Liver (tissue), 3 donors: ENCODE data around the gene SPDYE8.
A peak's percentile ranks its signal among the peaks of the same experiment; 100 is the strongest.
"Not testable (repeated sequence)": the region's sequence is repeated elsewhere in the genome, so short reads cannot be mapped to it uniquely, and the experiment has no call there.

Experiments used
- ATF3 ChIP-seq: IDR thresholded peaks from 2 replicates; pipeline ENCODE4 v1.6.1; 2016; ENCODE audit warnings: antibody characterized with exemption
- CTCF ChIP-seq: fragments of 150-350 bp; IDR thresholded peaks from 2 replicates; pipeline ENCODE4 v1.5.1; 2017; ENCODE audit warnings: improper control_type of control experiment, low read depth, low read length; ENCODE audit not compliant: missing input control
- HNF4G ChIP-seq: IDR thresholded peaks from 2 replicates; pipeline ENCODE4 v1.6.1; 2016; ENCODE audit warnings: antibody characterized with exemption
- JUND ChIP-seq, 2 donors: IDR thresholded peaks; 2 replicates each; pipeline ENCODE4 v1.6.1; 2016; ENCODE audit warnings: antibody characterized with exemption in 2 of 2
- RAD21 ChIP-seq, 2 donors: IDR thresholded peaks; 2 replicates each; pipeline ENCODE4 v1.6.1; 2016; ENCODE audit warnings: antibody characterized with exemption in 2 of 2, mild to moderate bottlenecking in 2 of 2
- REST ChIP-seq: IDR thresholded peaks from 2 replicates; pipeline ENCODE4 v1.6.1; 2016; ENCODE audit warnings: antibody characterized with exemption, mild to moderate bottlenecking
- SP1 ChIP-seq: IDR thresholded peaks from 2 replicates; pipeline ENCODE4 v1.6.1; 2018; ENCODE audit warnings: antibody characterized with exemption, mild to moderate bottlenecking
- TAF1 ChIP-seq: conservative IDR thresholded peaks from 2 replicates; pipeline ENCODE4 v1.6.1; 2016; ENCODE audit warnings: antibody characterized with exemption, mild to moderate bottlenecking
- YY1 ChIP-seq: IDR thresholded peaks from 2 replicates; pipeline ENCODE4 v1.6.1; 2016; ENCODE audit warnings: antibody characterized with exemption, mild to moderate bottlenecking
- donor health status: healthy.
- donor health status: healthy.

- TF ChIP-seq HNF4G; RAD21 (IDR thresholded peaks at IDR 0.05); CTCF; JUND (IDR thresholded peaks at IDR 0.05); ATF3: not testable (repeated sequence)
- TF ChIP-seq TAF1: peak; percentile 77
- peak; percentile 12 for TF ChIP-seq YY1
- peak; percentile 55 for TF ChIP-seq SP1
- TF ChIP-seq REST: peak; percentile 50
Measured at GRCh38 chr7:73005693-73006447, 23.7 kb downstream of the SPDYE8 start.
